Adrenal gland (tissue), 12 donors: Measurements from ENCODE around the gene XYLB. TPM values are rescaled to one million over a fixed set of nuclear protein-coding genes. Genes with fewer than 3 reads are reported as not detected.

Experiments
- DNase-seq, 7 donors: peaks; one replicate each; pipeline ENCODE4 v3.0.0-alpha.2; 2019 to 2020
- H3K27ac ChIP-seq, 5 donors: fragments of 200-600 bp; sonication (generic) in 4 of 5; 1 replicate in 3 of 5; 2 replicates in 2 of 5; pipeline versions ENCODE4 v1.5.1 to v1.8.0; 2016 to 2020; ENCODE audit warnings: mild to moderate bottlenecking in 1 of 5
- H3K27me3 ChIP-seq: fragments of 200-600 bp; 2 replicates; pipeline ENCODE4 v1.8.0; 2021
- H3K36me3 ChIP-seq, 2 donors: fragments of 200-600 bp; replicated peaks in 1 of 2; 1 replicate in 1 of 2; 2 replicates in 1 of 2; pipeline versions ENCODE4 v1.5.1 to v1.8.0; 2018 to 2022
- H3K4me1 ChIP-seq, 2 donors: fragments of 200-600 bp; replicated peaks in 1 of 2; 1 replicate in 1 of 2; 2 replicates in 1 of 2; pipeline versions ENCODE4 v1.5.1 to v1.8.0; 2018 to 2021
- H3K4me3 ChIP-seq, 4 donors: fragments of 200-600 bp; sonication (generic) in 3 of 4; one replicate each; pipeline ENCODE4 v1.5.1; 2016 to 2018
- H3K9me3 ChIP-seq, 3 donors: fragments of 200-600 bp; sonication (generic) in 1 of 3; replicated peaks in 1 of 3; 1 replicate in 2 of 3; 2 replicates in 1 of 3; pipeline versions ENCODE4 v1.5.1 to v1.8.0; 2016 to 2021
- CTCF ChIP-seq, 6 experiments: fragments of 450-650 bp in 4 of 6; fragments of 200-600 bp in 2 of 6; sonication (generic) in 1 of 6; IDR thresholded peaks; 1 replicate in 5 of 6; 2 replicates in 1 of 6; pipeline versions ENCODE4 v1.5.1 to v1.8.0; 2016 to 2021; ENCODE audit warnings: antibody characterized with exemption in 6 of 6, mild to moderate bottlenecking in 2 of 6, moderate library complexity in 1 of 6
- POLR2A ChIP-seq, 2 donors: fragments of 450-650 bp; IDR thresholded peaks; one replicate each; pipeline ENCODE4 v1.6.1; 2017; ENCODE audit warnings: antibody characterized with exemption in 2 of 2, mild to moderate bottlenecking in 2 of 2, moderate library complexity in 1 of 2
- WGBS, 4 donors: extraction: QIAGEN DNeasy Blood & Tissue Kit in 2 of 4; methylation state at CpG; one replicate each; pipeline versions ENCODE4 v1.1.5 to v1.1.7; 2013 to 2017; 5-methylcytosine and 5-hydroxymethylcytosine counted together
- intact Hi-C, 2 donors: fragments of 100-400 bp; cut with DNase I; formaldehyde crosslinking; loops; one replicate each; pipeline versions ENCODE4 v1.14.1 to v1.15.0; 2022 to 2023
- polyA plus RNA-seq, 3 donors: library from polyadenylated mRNA; stranded (reverse); fragments of 200-250 nt in 2 of 3; fragments of 350-450 nt in 1 of 3; fragmentation: Illumina TruSeq in 1 of 3; extraction: RNeasy Lipid Tissue Mini Kit (QIAGEN cat#74804) in 1 of 3; gene quantifications; one replicate each; pipeline ENCODE4 v1.2.3, GENCODE V29; 2013 to 2014
- total RNA-seq, 9 donors: library from RNA; depleted of rRNA in 4 of 9; stranded (reverse); fragments of >200 nt in 4 of 9; fragments of 120-200 nt in 1 of 9; fragmentation: NEBNext Ultra II Directional in 1 of 9; extraction: Animal tissue kit (Norgen Biotek cat#: 25700) in 1 of 9; gene quantifications; one replicate each; pipeline versions ENCODE4 v1.1.0 to v1.2.4, GENCODE V29; 2013 to 2023
- donor health status: healthy with polysubstance abuse.
- donor health status: Bipolar disorder and iron deficiency.
- donor health status: DM: yes; HTN: yes; CAD: no.
- donor health status: DM: no; HTN: no; CAD: no.
- donor health status: DM: no; HTN: no; CAD: no.
- donor health status: DM: yes; HTN: yes; CAD: no.

Gene XYLB
- total and polyA plus RNA-seq, 12 donors: 1.5 to 14.9 (median 7.5) TPM

- DNase-seq: no peak
- no peaks in the 10 kb centered on the region for H3K36me3 ChIP-seq
- H3K27me3 ChIP-seq: no peaks in the 10 kb centered on the region
- intact Hi-C loops: loop anchor here (2.0 to 5.0 kb wide), 2 partner anchors 131 to 133 kb away; no protein-coding TSS in a partner anchor
- 43 to 61% (median 52%) methylated on average over 7 to 10 of the region's 10 CpGs for WGBS, 4 donors
- peak overlapping the region in 2 of 5 donors; percentile 15 to 58 for H3K27ac ChIP-seq
- peak overlapping the region in 1 of 4 donors; percentile 86 for H3K4me3 ChIP-seq
- TF ChIP-seq POLR2A (IDR thresholded peaks at IDR 0.05) (no peak), CTCF (IDR thresholded peaks at IDR 0.05) (no peak)
- H3K4me1 ChIP-seq: peaks cover 0 to 5% of the 10 kb centered on the region in 2 donors
- H3K9me3 ChIP-seq: no peaks in the 10 kb centered on the region
Observed at GRCh38 chr3:38345879-38346586, 552 bp upstream of the XYLB start.

DNA sequence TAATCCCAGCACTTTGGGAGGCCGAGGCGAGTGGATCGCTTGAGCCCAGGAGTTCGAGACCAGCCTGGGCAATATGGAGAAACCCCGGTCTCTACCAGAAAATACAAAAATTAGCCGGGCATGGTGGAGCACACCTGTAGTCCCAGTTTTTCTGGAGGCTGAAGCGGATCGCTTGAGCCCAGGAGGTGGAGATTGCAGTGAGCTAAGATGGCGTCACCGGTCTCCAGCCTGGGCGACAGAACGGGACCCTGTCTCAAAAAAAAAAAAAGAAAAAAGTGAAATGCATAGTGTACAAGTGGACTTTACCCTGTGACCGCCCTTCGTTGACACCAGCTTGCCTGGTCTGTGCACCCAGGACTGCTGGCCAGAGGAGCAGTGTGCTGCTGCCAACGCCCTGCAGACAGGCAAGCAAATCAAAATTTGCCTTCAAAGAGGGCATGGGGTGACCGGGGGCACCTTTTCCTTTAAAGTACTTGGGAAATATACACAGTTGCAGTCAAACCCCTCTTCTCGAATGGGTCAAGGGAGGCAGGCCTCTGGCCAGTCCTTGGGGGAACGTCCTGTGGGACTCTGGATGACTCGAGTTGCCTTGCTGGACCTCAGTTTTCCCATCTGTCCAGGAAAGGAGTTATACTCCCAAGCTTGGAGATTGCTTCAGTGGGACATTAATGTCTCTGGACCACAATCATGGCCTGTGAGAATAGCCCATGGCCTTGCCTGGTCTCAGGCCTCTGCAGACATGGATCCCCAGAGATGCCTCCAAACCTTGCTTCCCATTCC is 1.0 kb downstream of the XYLB start:
- Histone ChIP-seq H3K4me3 (peak overlapping the region in 3 of 4 donors; percentile 7 to 86 (median 23)), H3K36me3 (no peaks in the 10 kb centered on the region), H3K27me3 (no peaks in the 10 kb centered on the region), H3K9me3 (no peaks in the 10 kb centered on the region), H3K27ac (no peak overlapping the region), H3K4me1 (peaks cover 0 to 5% of the 10 kb centered on the region in 2 donors)
- WGBS, 4 donors: 85 to 90% (median 86%) methylated on average over 15 to 19 of the region's 19 CpGs
- intact Hi-C loops: loop anchor here (2.0 to 5.0 kb wide), 2 partner anchors 130 to 131 kb away; no protein-coding TSS in a partner anchor
- peak in 1 of 7 donors; percentile 46 for DNase-seq
- no peak for TF ChIP-seq POLR2A (IDR thresholded peaks at IDR 0.05)
- TF ChIP-seq CTCF (IDR thresholded peaks at IDR 0.05): no peak

DNA sequence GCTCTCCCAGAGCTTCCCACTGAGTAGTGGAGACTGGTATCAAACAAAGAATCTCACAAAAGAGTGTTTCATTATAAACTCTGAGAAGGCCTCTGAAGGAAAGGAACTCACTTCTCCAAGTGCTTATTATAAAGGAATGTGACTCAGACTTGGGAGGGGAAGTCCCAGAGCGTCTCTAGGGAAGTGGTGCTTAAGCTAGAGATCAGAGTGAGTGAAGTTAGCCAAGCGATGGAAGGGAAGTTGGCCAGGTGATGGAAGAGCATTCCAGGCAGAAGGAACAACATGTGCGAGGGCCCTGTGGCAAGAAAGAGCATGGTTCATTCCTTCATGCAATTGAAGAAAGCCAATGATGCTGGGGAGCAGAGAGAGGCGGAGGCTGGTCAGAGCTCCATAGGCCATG is 2.3 kb downstream of the XYLB start:
- Histone ChIP-seq H3K27me3 (no peaks in the 10 kb centered on the region), H3K4me1 (peaks cover 0 to 5% of the 10 kb centered on the region in 2 donors), H3K36me3 (no peaks in the 10 kb centered on the region), H3K27ac (no peak overlapping the region), H3K4me3 (no peak overlapping the region), H3K9me3 (no peaks in the 10 kb centered on the region)
- TF ChIP-seq POLR2A (IDR thresholded peaks at IDR 0.05) (no peak), CTCF (IDR thresholded peaks at IDR 0.05) (no peak)
- 81 to 87% (median 83%) methylated on average over 4 of the region's 4 CpGs for WGBS, 4 donors
- DNase-seq: peak in 1 of 7 donors; percentile 50
- intact Hi-C loops: loop anchor here in 1 of 2 donors (5.0 kb wide), 1 partner anchor 128 kb away; no protein-coding TSS in a partner anchor

GRCh38 chr3:38349684-38350359 is 3.2 kb downstream of the XYLB start:
- H3K9me3 ChIP-seq: no peaks in the 10 kb centered on the region
- no peaks in the 10 kb centered on the region for H3K36me3 ChIP-seq
- H3K4me1 ChIP-seq: peaks cover 0 to 5% of the 10 kb centered on the region in 2 donors
- intact Hi-C loops: loop anchor here in 1 of 2 donors (5.0 kb wide), 1 partner anchor 127 kb away; no protein-coding TSS in a partner anchor
- peak in 4 of 7 donors; percentile 25 to 54 (median 44) for DNase-seq
- TF ChIP-seq POLR2A (IDR thresholded peaks at IDR 0.05): no peak
- TF ChIP-seq CTCF (IDR thresholded peaks at IDR 0.05): no peak
- H3K4me3 ChIP-seq: no peak overlapping the region
- H3K27me3 ChIP-seq: no peaks in the 10 kb centered on the region
- WGBS, 4 donors: 73 to 79% (median 76%) methylated on average over 8 of the region's 8 CpGs
- no peak overlapping the region for H3K27ac ChIP-seq
